Fibroblast of lung (primary cell): ENCODE results near the gene DPYD.

Source experiments
- EZH2 ChIP-seq: IDR thresholded peaks from 2 replicates; pipeline ENCODE4 v1.5.1; 2012; ENCODE audit warnings: low read length, control low read depth, mild to moderate bottlenecking; ENCODE audit errors: missing control alignments
- TF ChIP-seq, protein P1 (sequence below), 2 donors: IDR thresholded peaks in 1 of 2; conservative IDR thresholded peaks in 1 of 2; 1 replicate in 1 of 2; 2 replicates in 1 of 2; pipeline ENCODE4 v1.5.1; 2011 to 2012; ENCODE audit warnings: low read length in 2 of 2, control low read depth in 1 of 2, inconsistent platforms in 1 of 2, low read depth in 1 of 2, mild to moderate bottlenecking in 1 of 2

DNA sequence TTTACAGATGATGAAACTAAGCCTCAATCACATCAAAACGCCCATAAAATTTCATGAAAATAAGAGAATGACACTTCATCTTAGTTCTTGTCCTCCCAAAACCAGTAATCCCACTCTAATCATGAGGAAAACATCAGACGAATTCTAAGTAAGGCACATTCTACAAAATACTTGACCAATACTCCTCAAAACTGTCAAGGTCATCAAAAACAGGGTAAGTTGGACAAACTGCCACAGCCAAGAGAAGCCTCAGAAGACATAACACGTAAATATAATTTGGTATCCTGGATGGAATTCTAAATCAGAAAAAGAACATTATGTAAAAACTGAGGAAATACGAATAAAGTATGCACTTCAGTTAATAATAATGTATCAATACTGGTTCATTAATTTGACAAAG lies 128.2 kb downstream of the DPYD start:
- TF ChIP-seq, protein P1, sequence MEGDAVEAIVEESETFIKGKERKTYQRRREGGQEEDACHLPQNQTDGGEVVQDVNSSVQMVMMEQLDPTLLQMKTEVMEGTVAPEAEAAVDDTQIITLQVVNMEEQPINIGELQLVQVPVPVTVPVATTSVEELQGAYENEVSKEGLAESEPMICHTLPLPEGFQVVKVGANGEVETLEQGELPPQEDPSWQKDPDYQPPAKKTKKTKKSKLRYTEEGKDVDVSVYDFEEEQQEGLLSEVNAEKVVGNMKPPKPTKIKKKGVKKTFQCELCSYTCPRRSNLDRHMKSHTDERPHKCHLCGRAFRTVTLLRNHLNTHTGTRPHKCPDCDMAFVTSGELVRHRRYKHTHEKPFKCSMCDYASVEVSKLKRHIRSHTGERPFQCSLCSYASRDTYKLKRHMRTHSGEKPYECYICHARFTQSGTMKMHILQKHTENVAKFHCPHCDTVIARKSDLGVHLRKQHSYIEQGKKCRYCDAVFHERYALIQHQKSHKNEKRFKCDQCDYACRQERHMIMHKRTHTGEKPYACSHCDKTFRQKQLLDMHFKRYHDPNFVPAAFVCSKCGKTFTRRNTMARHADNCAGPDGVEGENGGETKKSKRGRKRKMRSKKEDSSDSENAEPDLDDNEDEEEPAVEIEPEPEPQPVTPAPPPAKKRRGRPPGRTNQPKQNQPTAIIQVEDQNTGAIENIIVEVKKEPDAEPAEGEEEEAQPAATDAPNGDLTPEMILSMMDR (conservative IDR thresholded peaks at IDR 0.05 in 1 of 2, IDR thresholded peaks at IDR 0.05 in 1 of 2; ENCODE audit: low read depth in 1 of 2, low read length in 2 of 2), result no peak
- TF ChIP-seq EZH2, result no peak
